GM23338 (cell line): ENCODE data around the gene CCSER2.

Experiments
- CTCF ChIP-seq, 2 experiments: fragments of 200-600 bp in 1 of 2; sonication (generic) in 1 of 2; conservative IDR thresholded peaks; 2 replicates each; pipeline versions ENCODE4 v1.5.1 to v1.6.1; 2016 to 2017; ENCODE audit warnings: antibody characterized with exemption in 2 of 2, low read depth in 2 of 2, mild to moderate bottlenecking in 2 of 2, moderate library complexity in 1 of 2
- EZH2 ChIP-seq: fragments of 200-600 bp; sonication (generic); IDR thresholded peaks from one replicate; pipeline ENCODE4 v1.8.0; 2017; ENCODE audit warnings: antibody characterized with exemption, mild to moderate bottlenecking, low read depth; ENCODE audit not compliant: unreplicated experiment
- EZH2phosphoT487 ChIP-seq: fragments of 200-600 bp; sonication (generic); IDR thresholded peaks from one replicate; pipeline ENCODE4 v1.8.1; 2018; ENCODE audit warnings: antibody characterized with exemption; ENCODE audit not compliant: unreplicated experiment
- JUNB ChIP-seq: IDR thresholded peaks from one replicate; pipeline ENCODE4 v1.6.1; 2016; ENCODE audit warnings: antibody characterized with exemption; ENCODE audit not compliant: unreplicated experiment
- NANOG ChIP-seq: IDR thresholded peaks from 2 replicates; pipeline ENCODE4 v1.6.1; 2016; ENCODE audit warnings: antibody characterized with exemption, borderline replicate concordance
- POLR2AphosphoS5 ChIP-seq: IDR thresholded peaks from 2 replicates; pipeline ENCODE4 v1.6.1; 2016; ENCODE audit warnings: antibody characterized with exemption, low read depth
- STAT1 ChIP-seq: IDR thresholded peaks from one replicate; pipeline ENCODE4 v1.6.1; 2016; ENCODE audit warnings: antibody characterized with exemption; ENCODE audit not compliant: unreplicated experiment
- ZNF114 ChIP-seq: fragments of 250-450 bp; sonication (Bioruptor Pico); IDR thresholded peaks from 2 replicates; pipeline ENCODE4 v1.5.0; 2020; ENCODE audit warnings: mild to moderate bottlenecking, moderate library complexity
- ZNF331 ChIP-seq: fragments of 250-450 bp; sonication (Bioruptor Pico); IDR thresholded peaks from 2 replicates; pipeline ENCODE4 v1.5.0; 2020; ENCODE audit warnings: low read depth, mild to moderate bottlenecking, moderate library complexity
- ZNF462 ChIP-seq: fragments of 250-450 bp; sonication (Bioruptor Pico); IDR thresholded peaks from 2 replicates; pipeline ENCODE4 v1.5.0; 2020; ENCODE audit warnings: mild to moderate bottlenecking, moderate library complexity
- TF ChIP-seq, protein P1 (sequence below): IDR thresholded peaks from one replicate; pipeline ENCODE4 v1.6.1; 2018; ENCODE audit warnings: antibody characterized with exemption; ENCODE audit not compliant: unreplicated experiment

DNA sequence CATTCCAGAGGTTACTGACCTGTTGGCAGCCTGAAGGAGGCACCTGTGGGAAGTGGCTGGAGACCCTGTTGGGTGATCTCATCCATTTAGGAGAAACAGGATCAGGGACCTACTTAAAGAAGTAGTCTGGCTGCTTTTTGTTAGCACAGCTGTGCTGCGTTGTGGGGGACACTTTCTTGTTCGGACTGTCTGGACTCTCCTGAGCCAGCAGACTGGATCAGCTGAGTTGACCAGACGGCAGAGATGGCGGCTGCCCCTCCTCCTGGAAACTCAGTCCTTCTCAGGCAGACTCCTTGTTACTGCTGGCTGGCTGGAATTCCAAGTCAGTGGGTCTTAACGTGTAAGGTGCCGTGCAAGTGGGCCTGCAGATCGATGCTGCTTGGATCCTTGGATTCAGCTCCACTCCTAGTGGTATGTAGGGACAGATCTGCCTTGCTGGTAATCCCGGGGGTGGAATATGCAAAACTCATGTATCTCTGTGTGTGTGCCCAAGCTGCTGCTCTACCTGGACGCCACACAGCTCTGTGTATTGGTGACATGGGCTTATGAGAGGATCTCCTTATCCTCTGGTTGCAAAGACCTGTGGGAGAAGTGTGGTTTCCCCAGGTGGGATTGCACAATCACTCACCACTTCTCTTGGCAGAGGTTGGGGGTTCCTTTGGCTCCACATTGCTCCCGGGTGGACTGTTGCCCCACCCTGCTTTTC is 87.3 kb downstream of the CCSER2 start:
- no peak for TF ChIP-seq CTCF (conservative IDR thresholded peaks at IDR 0.05; ENCODE audit: low read depth in 2 of 2)
- TF ChIP-seq STAT1: no peak
- TF ChIP-seq EZH2phosphoT487: no peak
- no peak for TF ChIP-seq POLR2AphosphoS5
- TF ChIP-seq EZH2: no peak
- TF ChIP-seq, protein P1, sequence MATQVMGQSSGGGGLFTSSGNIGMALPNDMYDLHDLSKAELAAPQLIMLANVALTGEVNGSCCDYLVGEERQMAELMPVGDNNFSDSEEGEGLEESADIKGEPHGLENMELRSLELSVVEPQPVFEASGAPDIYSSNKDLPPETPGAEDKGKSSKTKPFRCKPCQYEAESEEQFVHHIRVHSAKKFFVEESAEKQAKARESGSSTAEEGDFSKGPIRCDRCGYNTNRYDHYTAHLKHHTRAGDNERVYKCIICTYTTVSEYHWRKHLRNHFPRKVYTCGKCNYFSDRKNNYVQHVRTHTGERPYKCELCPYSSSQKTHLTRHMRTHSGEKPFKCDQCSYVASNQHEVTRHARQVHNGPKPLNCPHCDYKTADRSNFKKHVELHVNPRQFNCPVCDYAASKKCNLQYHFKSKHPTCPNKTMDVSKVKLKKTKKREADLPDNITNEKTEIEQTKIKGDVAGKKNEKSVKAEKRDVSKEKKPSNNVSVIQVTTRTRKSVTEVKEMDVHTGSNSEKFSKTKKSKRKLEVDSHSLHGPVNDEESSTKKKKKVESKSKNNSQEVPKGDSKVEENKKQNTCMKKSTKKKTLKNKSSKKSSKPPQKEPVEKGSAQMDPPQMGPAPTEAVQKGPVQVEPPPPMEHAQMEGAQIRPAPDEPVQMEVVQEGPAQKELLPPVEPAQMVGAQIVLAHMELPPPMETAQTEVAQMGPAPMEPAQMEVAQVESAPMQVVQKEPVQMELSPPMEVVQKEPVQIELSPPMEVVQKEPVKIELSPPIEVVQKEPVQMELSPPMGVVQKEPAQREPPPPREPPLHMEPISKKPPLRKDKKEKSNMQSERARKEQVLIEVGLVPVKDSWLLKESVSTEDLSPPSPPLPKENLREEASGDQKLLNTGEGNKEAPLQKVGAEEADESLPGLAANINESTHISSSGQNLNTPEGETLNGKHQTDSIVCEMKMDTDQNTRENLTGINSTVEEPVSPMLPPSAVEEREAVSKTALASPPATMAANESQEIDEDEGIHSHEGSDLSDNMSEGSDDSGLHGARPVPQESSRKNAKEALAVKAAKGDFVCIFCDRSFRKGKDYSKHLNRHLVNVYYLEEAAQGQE: no peak
- TF ChIP-seq JUNB: no peak
- TF ChIP-seq ZNF462 (CRISPR knock-in tag): no peak
- TF ChIP-seq ZNF331 (CRISPR knock-in tag): no peak
- TF ChIP-seq ZNF114 (CRISPR knock-in tag): no peak
- no peak for TF ChIP-seq NANOG
